ENCODE results near the gene PPP2R5A.

Gene PPP2R5A

GRCh38 chr1:212284744-212285684 is at the start of gene PPP2R5A:
PPP2R5A (plus strand) TSS chr1:212285410; CDS start chr1:212286111, 701 bp downstream.
- Histone ChIP-seq H3K9me3 (ENCODE audit: severe bottlenecking) (no peaks in the 10 kb centered on the region), H3K36me3 (no peaks in the 10 kb centered on the region), H3K27ac (peak within 1 kb of the TSS; percentile 79), H3K27me3 (ENCODE audit: insufficient read depth, low read depth, severe bottlenecking) (no peaks in the 10 kb centered on the region), H3K4me3 (ENCODE audit: low read depth, low read length) (peak within 1 kb of the TSS; percentile 85)
- TF ChIP-seq CTCF (IDR thresholded peaks at IDR 0.05; ENCODE audit: low read depth, low read length): peak; percentile 58
- DNase-seq: peak; percentile 100

- no peak for TF ChIP-seq CTCF (IDR thresholded peaks at IDR 0.05; ENCODE audit: low read depth, low read length)
- DNase-seq: no peak
- no peaks in the 10 kb centered on the region for H3K9me3 ChIP-seq (ENCODE audit: severe bottlenecking)
- H3K27me3 ChIP-seq (ENCODE audit: insufficient read depth, low read depth, severe bottlenecking): no peaks in the 10 kb centered on the region
- H3K36me3 ChIP-seq: no peaks in the 10 kb centered on the region
- H3K27ac ChIP-seq: no peak overlapping the region
- H3K4me3 ChIP-seq (ENCODE audit: low read depth, low read length): no peak overlapping the region
Measured at GRCh38 chr1:212235857-212236256, 49.4 kb upstream of the PPP2R5A start.

- DNase-seq: no peak
- Histone ChIP-seq H3K36me3 (no peaks in the 10 kb centered on the region), H3K27ac (no peak overlapping the region), H3K27me3 (ENCODE audit: insufficient read depth, low read depth, severe bottlenecking) (no peaks in the 10 kb centered on the region), H3K9me3 (ENCODE audit: severe bottlenecking) (no peaks in the 10 kb centered on the region), H3K4me3 (ENCODE audit: low read depth, low read length) (no peak overlapping the region)
- no peak for TF ChIP-seq CTCF (IDR thresholded peaks at IDR 0.05; ENCODE audit: low read depth, low read length)
Measured at GRCh38 chr1:212236664-212237220, 48.5 kb upstream of the PPP2R5A start.

- DNase-seq: no peak
- Histone ChIP-seq H3K27me3 (ENCODE audit: insufficient read depth, low read depth, severe bottlenecking) (no peaks in the 10 kb centered on the region), H3K4me3 (ENCODE audit: low read depth, low read length) (no peak overlapping the region), H3K27ac (0 out of 2 replicates have a peak overlapping the region, but pooled peaks have one; percentile 0), H3K36me3 (no peaks in the 10 kb centered on the region), H3K9me3 (ENCODE audit: severe bottlenecking) (no peaks in the 10 kb centered on the region)
- TF ChIP-seq CTCF (IDR thresholded peaks at IDR 0.05; ENCODE audit: low read depth, low read length): no peak
Measured at GRCh38 chr1:212237651-212238050, 47.6 kb upstream of the PPP2R5A start.

- DNase-seq: peak; percentile 85
- Histone ChIP-seq H3K4me3 (ENCODE audit: low read depth, low read length) (no peak overlapping the region), H3K9me3 (ENCODE audit: severe bottlenecking) (no peaks in the 10 kb centered on the region), H3K36me3 (no peaks in the 10 kb centered on the region), H3K27me3 (ENCODE audit: insufficient read depth, low read depth, severe bottlenecking) (no peaks in the 10 kb centered on the region), H3K27ac (peak overlapping the region; percentile 63)
- no peak for TF ChIP-seq CTCF (IDR thresholded peaks at IDR 0.05; ENCODE audit: low read depth, low read length)
Measured at GRCh38 chr1:212238552-212238951, 46.7 kb upstream of the PPP2R5A start.

Data from WERI-Rb-1 (cell line).